Measurements from ENCODE around the gene SHISA7. TPM values are rescaled to one million over a fixed set of nuclear protein-coding genes. Genes with fewer than 3 reads are reported as not detected.

SHISA7 gene
- total and polyA plus RNA-seq, 4 donors, result 1.6 TPM; not detected in 3

- H3K36me3 ChIP-seq (ENCODE audit: control insufficient read depth in 4 of 4, insufficient read depth in 3 of 4, low read depth in 1 of 4, low read length in 3 of 4), result no peaks in the 10 kb centered on the region
- H3K4me3 ChIP-seq (ENCODE audit: low read depth in 1 of 3, low read length in 3 of 3), result no peak overlapping the region
- peak; percentile 78 for DNase-seq (ENCODE audit: low spot score)
- 5% methylated on average over 17 of the region's 17 CpGs for WGBS
- H3K9me3 ChIP-seq (ENCODE audit: control insufficient read depth in 4 of 4, low read length in 3 of 4), result peaks cover 0 to 2% (median 1%) of the 10 kb centered on the region in 4 donors
- TF ChIP-seq REST (IDR thresholded peaks at IDR 0.05) (peak; percentile 99), YY1 (IDR thresholded peaks at IDR 0.05) (no peak), ATF3 (IDR thresholded peaks at IDR 0.05) (no peak), TAF1 (conservative IDR thresholded peaks at IDR 0.05) (no peak), GABPA (IDR thresholded peaks at IDR 0.05 in 1 of 2, conservative IDR thresholded peaks at IDR 0.05 in 1 of 2) (no peak)
- H3K27me3 ChIP-seq (ENCODE audit: control insufficient read depth in 4 of 4, insufficient read depth in 4 of 4, low read length in 3 of 4), result peaks cover 10 to 19% (median 13%) of the 10 kb centered on the region in 4 donors
- H3K27ac ChIP-seq (ENCODE audit: low read depth in 1 of 2, low read length in 2 of 2), result no peak overlapping the region
- peaks cover 0 to 3% (median 1%) of the 10 kb centered on the region in 4 donors for H3K4me1 ChIP-seq (ENCODE audit: control insufficient read depth in 4 of 4, insufficient read depth in 4 of 4, low read length in 3 of 4)
- H3K9ac ChIP-seq (ENCODE audit: low read depth in 1 of 2, low read length in 2 of 2), result no peak overlapping the region
These were observed 5.7 kb downstream of the SHISA7 start for GRCh38 chr19:55437410-55437809.

- 40% methylated on average over 8 of the region's 8 CpGs for WGBS
- no peak for DNase-seq (ENCODE audit: low spot score)
- H3K27me3 ChIP-seq (ENCODE audit: control insufficient read depth in 4 of 4, insufficient read depth in 4 of 4, low read length in 3 of 4), result peaks cover 7 to 23% (median 15%) of the 10 kb centered on the region in 4 donors
These were observed 6.3 kb downstream of the SHISA7 start for GRCh38 chr19:55436847-55437246.

GRCh38 chr19:55435020-55435419 is 8.1 kb downstream of the SHISA7 start:
- 97% methylated on average over 4 of the region's 4 CpGs for WGBS
- H3K27me3 ChIP-seq (ENCODE audit: control insufficient read depth in 4 of 4, insufficient read depth in 4 of 4, low read length in 3 of 4), result peaks cover 2 to 16% (median 11%) of the 10 kb centered on the region in 4 donors
- TF ChIP-seq SP1 (IDR thresholded peaks at IDR 0.05) (no peak), HNF4G (IDR thresholded peaks at IDR 0.05) (no peak), MAX (IDR thresholded peaks at IDR 0.05) (no peak), ZBTB33 (IDR thresholded peaks at IDR 0.05) (no peak)
- no peak overlapping the region for H3K27ac ChIP-seq (ENCODE audit: low read depth in 1 of 2, low read length in 2 of 2)
- H3K9me3 ChIP-seq (ENCODE audit: control insufficient read depth in 4 of 4, low read length in 3 of 4), result peaks cover 0 to 2% (median 0%) of the 10 kb centered on the region in 4 donors
- no peaks in the 10 kb centered on the region for H3K36me3 ChIP-seq (ENCODE audit: control insufficient read depth in 4 of 4, insufficient read depth in 3 of 4, low read depth in 1 of 4, low read length in 3 of 4)
- no peak overlapping the region for H3K9ac ChIP-seq (ENCODE audit: low read depth in 1 of 2, low read length in 2 of 2)
- H3K4me3 ChIP-seq (ENCODE audit: low read depth in 1 of 3, low read length in 3 of 3), result no peak overlapping the region
- no peak for DNase-seq (ENCODE audit: low spot score)
- no peaks in the 10 kb centered on the region for H3K4me1 ChIP-seq (ENCODE audit: control insufficient read depth in 4 of 4, insufficient read depth in 4 of 4, low read length in 3 of 4)

More at GRCh38 chr19:55436847-55437246, 6.3 kb downstream of the SHISA7 start:
- Histone ChIP-seq H3K4me1 (ENCODE audit: control insufficient read depth in 4 of 4, insufficient read depth in 4 of 4, low read length in 3 of 4) (peaks cover 0 to 3% (median 1%) of the 10 kb centered on the region in 4 donors), H3K9ac (ENCODE audit: low read depth in 1 of 2, low read length in 2 of 2) (no peak overlapping the region), H3K9me3 (ENCODE audit: control insufficient read depth in 4 of 4, low read length in 3 of 4) (peaks cover 0 to 2% (median 1%) of the 10 kb centered on the region in 4 donors), H3K4me3 (ENCODE audit: low read depth in 1 of 3, low read length in 3 of 3) (no peak overlapping the region), H3K27ac (ENCODE audit: low read depth in 1 of 2, low read length in 2 of 2) (no peak overlapping the region), H3K36me3 (ENCODE audit: control insufficient read depth in 4 of 4, insufficient read depth in 3 of 4, low read depth in 1 of 4, low read length in 3 of 4) (no peaks in the 10 kb centered on the region)
- TF ChIP-seq HNF4A (conservative IDR thresholded peaks at IDR 0.05) (no peak), SP1 (IDR thresholded peaks at IDR 0.05) (no peak)
